T-helper 1 cell treated with Interleukin-12 subunit alpha and Interleukin-12 subunit beta and Interleukin-4 antibody, amounts not matched to agents 30 μg/mL and 1 μg/mL, for 36 hours (primary cell): ENCODE measurements around the gene HSBP1.

ENCODE experiments used
- H3K27ac Mint-ChIP-seq: one replicate; pipeline ENCODE4 v1.8.0; 2021; ENCODE audit warnings: mild to moderate bottlenecking, mixed read lengths
- H3K27me3 Mint-ChIP-seq: one replicate; pipeline ENCODE4 v1.8.0; 2021; ENCODE audit warnings: low read depth, mixed read lengths
- H3K36me3 Mint-ChIP-seq: one replicate; pipeline ENCODE4 v1.8.0; 2021; ENCODE audit warnings: low read depth, mixed read lengths
- H3K4me1 Mint-ChIP-seq: one replicate; pipeline ENCODE4 v1.8.0; 2021; ENCODE audit warnings: low read depth, mixed read lengths
- H3K4me3 Mint-ChIP-seq: one replicate; pipeline ENCODE4 v1.8.0; 2021; ENCODE audit warnings: mild to moderate bottlenecking, moderate library complexity, mixed read lengths
- H3K9me3 Mint-ChIP-seq: one replicate; pipeline ENCODE4 v1.8.0; 2021; ENCODE audit warnings: mixed read lengths

HSBP1 gene

DNA sequence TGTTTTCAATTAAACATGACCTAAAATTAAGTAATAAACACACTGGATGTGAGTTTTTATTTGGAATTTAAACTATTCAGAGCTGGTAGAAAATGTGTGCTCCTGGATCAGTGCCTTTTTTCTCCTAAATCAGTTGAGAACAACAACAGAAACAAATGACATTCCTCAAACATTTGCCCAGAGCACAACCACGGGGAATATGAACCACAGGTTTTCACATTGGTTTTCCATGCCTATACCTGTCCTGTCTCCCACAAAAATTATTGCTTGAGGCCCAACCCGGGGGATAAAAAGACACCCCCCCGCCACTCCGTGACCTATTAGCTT, 6.8 kb downstream of the HSBP1 start:
- Mint-ChIP-seq H3K4me3 (no peak overlapping the region), H3K4me1 (no peaks in the 10 kb centered on the region), H3K9me3 (no peaks in the 10 kb centered on the region), H3K27me3 (no peaks in the 10 kb centered on the region), H3K36me3 (peaks cover 8% of the 10 kb centered on the region), H3K27ac (no peak overlapping the region)

DNA sequence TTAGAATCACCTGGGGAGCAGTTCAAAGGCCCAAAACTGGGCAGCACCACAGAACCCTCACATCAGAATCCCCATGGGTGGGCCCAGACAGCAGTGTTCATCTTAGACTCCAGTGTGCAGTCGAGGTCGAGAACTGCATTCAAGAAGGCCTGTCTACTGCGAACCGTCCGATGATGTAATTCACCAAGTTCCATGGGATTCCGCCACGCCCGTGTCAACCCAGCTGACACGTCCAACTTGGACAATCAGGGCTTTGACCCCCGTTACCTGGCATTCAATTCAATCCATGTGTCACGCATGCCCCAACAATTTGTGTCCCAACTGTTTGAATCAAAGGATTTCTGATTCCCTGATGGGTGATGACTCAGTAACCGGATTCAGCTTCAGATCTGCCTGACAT, 9.2 kb downstream of the HSBP1 start:
- Mint-ChIP-seq H3K36me3 (peaks cover 1% of the 10 kb centered on the region), H3K4me1 (no peaks in the 10 kb centered on the region), H3K27ac (no peak overlapping the region), H3K9me3 (no peaks in the 10 kb centered on the region), H3K27me3 (no peaks in the 10 kb centered on the region), H3K4me3 (no peak overlapping the region)

DNA sequence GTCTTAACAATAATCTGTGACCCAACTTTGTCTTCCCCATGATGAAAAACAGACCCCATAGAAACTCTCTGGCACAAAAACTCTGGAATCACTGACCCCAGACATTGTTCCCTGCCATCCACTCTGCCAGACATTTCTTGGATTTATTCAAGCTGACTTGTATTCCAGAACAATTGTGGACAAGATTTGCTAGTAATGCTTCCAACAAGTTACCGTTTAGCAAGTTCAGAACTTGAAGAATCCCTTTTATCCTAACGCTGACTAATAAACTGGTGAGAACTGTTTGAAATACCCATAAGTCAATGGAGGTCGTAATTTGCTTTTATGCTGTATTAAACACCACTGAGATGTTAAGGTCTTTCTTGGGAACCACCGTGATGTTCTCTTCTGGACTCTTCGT, 10.5 kb downstream of the HSBP1 start:
- no peak overlapping the region for H3K4me3 Mint-ChIP-seq
- H3K36me3 Mint-ChIP-seq, result no peaks in the 10 kb centered on the region
- H3K27me3 Mint-ChIP-seq, result peaks cover 5% of the 10 kb centered on the region
- H3K27ac Mint-ChIP-seq, result no peak overlapping the region
- H3K4me1 Mint-ChIP-seq, result no peaks in the 10 kb centered on the region
- H3K9me3 Mint-ChIP-seq, result no peaks in the 10 kb centered on the region

DNA sequence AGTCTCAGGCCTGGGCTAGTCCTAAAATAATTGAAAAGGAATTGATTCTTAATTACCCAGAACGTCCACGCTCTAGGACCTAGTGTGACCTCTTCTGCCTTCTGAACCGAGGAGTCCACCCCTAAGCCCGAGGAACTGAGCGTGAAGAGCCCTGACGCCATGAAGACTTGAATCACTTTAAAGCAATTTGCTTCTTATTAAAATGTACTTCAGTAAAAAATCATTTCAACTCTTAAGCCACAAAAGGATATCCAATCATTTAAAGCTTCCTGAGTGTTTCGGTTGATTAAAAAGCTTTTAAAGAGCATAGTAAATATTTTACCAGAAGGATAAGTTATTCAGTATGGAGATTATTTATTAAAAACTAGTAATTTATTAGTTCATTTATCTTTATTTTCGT, 11.6 kb downstream of the HSBP1 start:
- H3K4me1 Mint-ChIP-seq, result no peaks in the 10 kb centered on the region
- H3K27ac Mint-ChIP-seq, result no peak overlapping the region
- H3K4me3 Mint-ChIP-seq, result no peak overlapping the region
- H3K36me3 Mint-ChIP-seq, result no peaks in the 10 kb centered on the region
- no peaks in the 10 kb centered on the region for H3K9me3 Mint-ChIP-seq
- peaks cover 5% of the 10 kb centered on the region for H3K27me3 Mint-ChIP-seq

DNA sequence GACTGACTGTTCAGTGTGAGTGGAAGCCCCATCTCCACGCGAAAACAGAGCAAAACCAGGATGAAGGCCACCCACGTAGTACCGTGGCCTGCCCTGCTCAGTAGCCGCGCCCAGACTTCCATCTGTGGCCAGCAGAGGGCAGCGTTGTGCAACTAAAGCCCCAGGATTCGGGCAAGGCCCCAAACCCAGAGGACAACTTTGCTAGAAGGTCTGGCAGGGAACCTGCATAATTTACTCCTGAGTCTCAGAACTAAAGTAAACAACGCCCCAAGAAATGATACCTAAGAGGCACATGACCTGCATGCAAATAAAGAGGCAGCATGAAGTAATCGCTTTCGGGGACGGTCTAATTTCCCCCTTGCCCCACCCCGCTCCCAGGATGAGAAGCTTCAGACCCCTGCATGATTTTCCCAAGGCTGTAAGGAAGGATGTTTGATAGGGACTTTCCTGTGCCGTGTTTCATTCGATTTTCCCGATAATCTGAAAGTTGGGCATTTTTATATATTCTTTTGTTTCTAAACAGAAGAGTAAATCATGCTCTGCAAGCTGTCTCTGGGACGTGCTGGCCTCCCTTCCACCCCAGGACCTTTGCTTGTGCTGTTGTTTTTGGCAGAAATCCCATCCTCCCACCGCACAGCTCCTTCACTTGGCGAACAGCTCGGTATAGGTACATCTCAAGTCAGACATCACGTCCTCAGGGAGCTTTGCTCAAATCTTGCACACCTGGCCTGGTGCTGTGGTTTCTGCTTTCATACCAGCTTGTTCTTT, 18.6 kb downstream of the HSBP1 start:
- no peaks in the 10 kb centered on the region for H3K9me3 Mint-ChIP-seq
- H3K27ac Mint-ChIP-seq, result no peak overlapping the region
- peaks cover 5% of the 10 kb centered on the region for H3K27me3 Mint-ChIP-seq
- H3K4me1 Mint-ChIP-seq, result peaks cover 5% of the 10 kb centered on the region
- H3K36me3 Mint-ChIP-seq, result no peaks in the 10 kb centered on the region
- no peak overlapping the region for H3K4me3 Mint-ChIP-seq

DNA sequence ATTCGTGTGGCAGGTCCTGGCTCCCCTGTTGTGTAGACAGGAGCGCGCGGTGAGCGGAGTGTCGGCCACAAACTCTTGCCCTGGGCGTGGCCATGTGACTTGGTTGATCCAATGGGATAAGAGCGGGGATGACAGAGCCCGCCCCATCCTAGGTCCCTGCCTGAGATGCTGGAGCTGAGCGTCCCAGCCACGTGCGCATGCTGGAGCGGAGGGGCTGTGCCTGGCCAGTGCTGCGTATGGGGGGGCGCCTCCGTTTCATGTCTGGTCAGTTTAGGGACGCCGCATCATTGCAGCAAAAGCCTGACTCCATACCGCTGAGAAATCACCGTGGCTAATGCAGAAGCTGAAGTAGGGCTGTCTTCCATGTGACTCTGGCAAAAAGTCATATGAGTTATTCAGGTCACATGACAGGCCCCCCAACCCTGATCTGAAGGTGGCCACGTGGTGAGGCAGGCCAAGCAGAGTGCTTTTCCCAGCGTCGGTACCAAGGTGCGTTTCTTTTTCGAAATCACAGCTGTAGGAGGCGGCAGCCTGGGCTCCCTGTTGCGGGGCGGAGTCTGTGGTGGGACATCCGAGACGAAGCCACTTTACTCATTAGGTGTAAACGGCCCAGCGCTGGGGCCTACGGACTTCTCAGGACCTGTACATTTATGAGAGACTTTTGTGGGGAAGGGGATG, 22.5 kb downstream of the HSBP1 start:
- Mint-ChIP-seq H3K4me3 (no peak overlapping the region), H3K4me1 (peaks cover 12% of the 10 kb centered on the region), H3K27ac (no peak overlapping the region), H3K36me3 (no peaks in the 10 kb centered on the region), H3K27me3 (peaks cover 5% of the 10 kb centered on the region), H3K9me3 (no peaks in the 10 kb centered on the region)

DNA sequence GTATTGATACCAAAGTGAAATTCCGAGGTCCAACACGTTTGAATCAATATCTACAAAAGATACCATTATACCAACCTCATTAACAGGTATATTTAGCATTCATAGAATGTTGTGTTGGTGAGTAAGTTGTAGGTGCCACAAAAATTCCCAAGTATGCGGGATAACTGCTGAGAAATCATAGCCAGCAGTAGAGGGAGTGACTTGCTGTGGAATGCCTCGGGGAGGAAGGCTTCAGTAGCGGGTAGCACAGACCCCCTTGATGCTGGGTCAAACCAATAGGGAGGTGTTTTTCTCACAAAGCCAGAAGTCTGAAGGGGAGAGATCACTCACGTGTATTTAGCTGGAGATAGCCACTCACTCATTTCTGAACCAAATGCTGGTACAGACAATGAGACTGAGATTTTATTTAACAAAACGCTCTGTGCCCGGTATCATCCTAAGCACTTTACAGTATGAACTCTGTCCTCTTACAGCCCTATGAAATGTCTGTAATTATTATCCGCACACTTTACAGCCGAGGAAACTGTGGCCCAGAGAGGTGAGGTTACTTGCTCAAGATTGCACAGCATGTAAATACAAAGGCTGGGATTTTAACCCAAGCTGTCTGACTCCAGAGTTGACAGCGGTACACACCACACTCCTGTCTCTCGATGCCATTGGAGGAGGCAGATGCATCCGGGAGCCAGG, 23.1 kb downstream of the HSBP1 start:
- Mint-ChIP-seq H3K27me3 (peaks cover 5% of the 10 kb centered on the region), H3K36me3 (no peaks in the 10 kb centered on the region), H3K4me3 (no peak overlapping the region), H3K4me1 (peaks cover 15% of the 10 kb centered on the region), H3K27ac (no peak overlapping the region), H3K9me3 (no peaks in the 10 kb centered on the region)

DNA sequence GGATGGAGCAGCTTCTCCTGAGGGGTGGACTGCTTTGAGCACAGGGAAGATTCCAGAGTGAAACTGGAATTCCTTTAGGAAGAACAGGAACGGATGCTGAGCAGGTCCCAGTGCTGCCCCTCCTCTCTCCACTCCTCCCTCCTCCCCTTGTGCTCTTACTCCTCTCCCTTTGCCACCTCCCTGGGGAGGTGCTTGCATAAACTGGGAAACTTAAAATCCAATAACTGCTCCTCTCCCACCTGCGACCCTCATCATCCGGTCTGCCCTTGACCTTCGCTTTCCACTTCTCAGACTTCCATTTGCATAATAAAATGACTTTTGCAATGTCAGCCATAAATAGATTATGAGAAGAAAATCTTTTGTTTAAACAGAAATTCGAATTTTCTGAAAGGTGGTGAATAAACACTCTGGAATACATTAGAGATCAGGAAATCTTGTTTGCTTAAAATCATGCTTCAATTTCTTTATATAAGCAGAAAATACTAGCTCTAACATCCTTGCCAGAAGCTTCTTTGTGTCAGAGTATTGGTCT, 23.7 kb downstream of the HSBP1 start:
- no peaks in the 10 kb centered on the region for H3K9me3 Mint-ChIP-seq
- no peak overlapping the region for H3K4me3 Mint-ChIP-seq
- H3K27me3 Mint-ChIP-seq, result peaks cover 9% of the 10 kb centered on the region
- no peak overlapping the region for H3K27ac Mint-ChIP-seq
- no peaks in the 10 kb centered on the region for H3K36me3 Mint-ChIP-seq
- H3K4me1 Mint-ChIP-seq, result peaks cover 17% of the 10 kb centered on the region

DNA sequence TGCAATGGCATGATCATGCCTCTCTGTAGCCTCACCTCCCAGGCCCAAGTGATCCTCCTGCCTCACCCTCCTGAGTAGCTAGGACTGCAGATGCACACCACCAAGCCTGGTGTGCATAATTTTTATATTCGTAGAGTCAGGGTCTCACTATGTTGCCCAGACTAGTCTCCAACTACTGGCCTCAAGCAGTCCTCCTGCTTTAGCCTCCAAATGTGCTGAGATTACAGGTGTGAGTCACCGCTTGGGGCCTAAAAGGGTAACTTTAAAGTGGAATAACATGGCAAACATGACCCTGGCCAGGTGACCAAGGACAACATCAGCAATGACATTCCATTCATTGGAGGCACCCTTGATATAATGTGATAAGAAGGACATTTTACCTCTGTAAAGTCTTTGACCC, 26.1 kb downstream of the HSBP1 start:
- Mint-ChIP-seq H3K36me3 (no peaks in the 10 kb centered on the region), H3K4me3 (no peak overlapping the region), H3K27ac (no peak overlapping the region), H3K4me1 (peaks cover 17% of the 10 kb centered on the region), H3K9me3 (no peaks in the 10 kb centered on the region), H3K27me3 (peaks cover 24% of the 10 kb centered on the region)

DNA sequence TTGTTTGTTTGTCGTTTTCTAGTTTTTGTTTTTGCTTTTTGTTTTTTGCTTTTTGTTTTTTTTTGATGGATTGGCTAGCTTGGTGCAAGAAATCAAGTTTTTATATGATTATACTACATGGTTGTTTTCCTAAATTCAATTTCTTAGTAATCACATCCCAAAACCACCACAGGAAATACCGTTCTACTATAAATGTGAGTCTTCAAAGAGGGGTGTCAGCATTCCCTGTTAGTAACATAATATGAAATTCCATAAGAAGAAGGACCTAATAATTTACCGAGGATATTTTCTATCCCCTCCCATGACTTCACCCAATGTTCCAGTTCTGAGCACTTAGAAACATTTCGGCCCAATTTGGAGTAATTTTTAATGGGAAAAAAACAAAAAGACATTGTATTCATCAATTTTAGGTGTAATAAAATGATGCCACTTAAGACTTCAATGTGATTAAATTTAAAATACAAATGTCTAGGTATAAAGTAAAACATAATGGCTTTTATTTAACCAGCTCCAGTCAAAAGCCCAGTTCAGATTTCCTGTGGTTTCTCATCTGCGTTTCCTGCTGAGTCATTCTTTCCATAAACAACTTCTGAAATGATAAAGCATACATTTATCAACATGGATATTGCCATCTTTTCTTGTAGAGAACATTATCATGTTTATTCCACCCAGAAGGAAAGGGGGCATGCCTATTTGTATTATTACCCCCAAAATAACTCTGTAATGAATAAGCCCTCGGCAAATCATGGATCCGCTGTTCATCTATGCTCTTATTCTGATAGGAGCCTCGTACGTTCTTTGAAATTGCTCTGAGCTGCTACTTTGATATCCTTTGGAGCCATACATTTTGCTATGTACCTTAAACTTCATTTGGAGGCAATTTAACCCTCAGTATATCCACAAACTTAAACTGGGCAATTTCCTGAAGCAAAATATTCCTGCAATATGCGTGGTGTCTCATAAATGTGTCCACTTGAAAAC, 28.1 kb downstream of the HSBP1 start:
- Mint-ChIP-seq H3K27me3 (peaks cover 37% of the 10 kb centered on the region), H3K4me1 (peaks cover 17% of the 10 kb centered on the region), H3K36me3 (no peaks in the 10 kb centered on the region), H3K9me3 (no peaks in the 10 kb centered on the region), H3K4me3 (no peak overlapping the region), H3K27ac (no peak overlapping the region)

DNA sequence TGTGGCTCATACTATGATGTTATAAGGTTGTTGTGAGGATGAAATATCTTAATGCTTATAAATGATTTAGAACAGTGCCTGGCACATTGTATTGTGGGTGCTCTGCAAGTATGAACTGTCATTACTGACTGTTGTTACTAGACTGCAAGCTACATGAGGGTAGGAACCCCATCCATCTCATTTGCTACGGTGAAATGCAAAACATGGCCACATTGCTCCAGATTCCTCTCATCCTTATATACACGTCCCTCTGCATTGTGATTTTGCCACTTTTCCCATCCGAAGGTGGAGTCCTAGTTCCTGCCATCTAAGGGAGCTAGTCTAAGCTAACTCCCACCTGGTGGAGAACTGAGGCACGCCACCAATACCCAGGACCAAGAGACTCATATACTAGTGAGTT, 29.8 kb downstream of the HSBP1 start:
- Mint-ChIP-seq H3K4me3 (no peak overlapping the region), H3K36me3 (no peaks in the 10 kb centered on the region), H3K27ac (no peak overlapping the region), H3K27me3 (peaks cover 44% of the 10 kb centered on the region), H3K4me1 (peaks cover 17% of the 10 kb centered on the region), H3K9me3 (no peaks in the 10 kb centered on the region)

DNA sequence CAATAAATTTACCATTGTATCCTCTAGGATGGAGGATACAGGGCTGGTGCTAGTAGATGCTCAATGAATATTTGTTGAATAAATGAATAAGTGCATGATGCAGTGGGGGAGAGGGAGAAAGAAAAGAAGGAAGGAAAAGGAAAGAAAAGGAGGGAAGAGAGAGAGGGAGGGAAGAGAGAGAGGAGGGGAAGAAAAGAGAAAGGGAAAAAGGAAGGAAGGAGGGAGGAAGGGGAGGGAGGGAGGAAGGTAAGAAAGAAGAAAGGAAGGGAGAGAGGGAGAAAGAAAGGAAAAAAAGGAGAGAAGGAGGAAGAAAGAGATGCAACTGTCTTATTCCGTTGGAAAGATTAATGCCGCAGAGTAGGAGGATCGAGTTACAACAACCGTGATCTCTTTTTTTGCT, 30.4 kb downstream of the HSBP1 start:
- Mint-ChIP-seq H3K27ac (no peak overlapping the region), H3K4me1 (peaks cover 16% of the 10 kb centered on the region), H3K36me3 (no peaks in the 10 kb centered on the region), H3K27me3 (peaks cover 44% of the 10 kb centered on the region), H3K9me3 (no peaks in the 10 kb centered on the region), H3K4me3 (no peak overlapping the region)

DNA sequence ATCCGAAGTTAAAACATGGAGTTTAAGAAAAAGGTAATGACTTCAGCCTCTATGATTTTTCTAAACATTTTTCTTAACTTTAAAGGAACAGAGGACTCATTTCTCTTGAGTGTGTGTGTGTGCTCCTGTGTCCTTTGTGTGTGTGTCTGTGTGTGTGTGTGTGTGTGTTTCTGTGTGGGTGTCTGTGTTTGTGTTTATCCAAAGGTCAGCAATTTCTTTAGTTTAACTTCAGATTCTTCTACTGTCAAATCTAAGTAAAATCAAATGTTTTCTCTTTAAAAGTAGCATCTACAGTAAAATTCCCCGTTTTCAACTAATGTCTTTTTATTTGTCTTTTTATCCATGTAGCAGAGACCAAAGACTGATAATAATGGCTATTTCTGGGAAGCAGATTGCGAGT, 31.8 kb downstream of the HSBP1 start:
- Mint-ChIP-seq H3K9me3 (no peaks in the 10 kb centered on the region), H3K27ac (no peak overlapping the region), H3K27me3 (peaks cover 44% of the 10 kb centered on the region), H3K36me3 (no peaks in the 10 kb centered on the region), H3K4me1 (peaks cover 16% of the 10 kb centered on the region), H3K4me3 (no peak overlapping the region)

DNA sequence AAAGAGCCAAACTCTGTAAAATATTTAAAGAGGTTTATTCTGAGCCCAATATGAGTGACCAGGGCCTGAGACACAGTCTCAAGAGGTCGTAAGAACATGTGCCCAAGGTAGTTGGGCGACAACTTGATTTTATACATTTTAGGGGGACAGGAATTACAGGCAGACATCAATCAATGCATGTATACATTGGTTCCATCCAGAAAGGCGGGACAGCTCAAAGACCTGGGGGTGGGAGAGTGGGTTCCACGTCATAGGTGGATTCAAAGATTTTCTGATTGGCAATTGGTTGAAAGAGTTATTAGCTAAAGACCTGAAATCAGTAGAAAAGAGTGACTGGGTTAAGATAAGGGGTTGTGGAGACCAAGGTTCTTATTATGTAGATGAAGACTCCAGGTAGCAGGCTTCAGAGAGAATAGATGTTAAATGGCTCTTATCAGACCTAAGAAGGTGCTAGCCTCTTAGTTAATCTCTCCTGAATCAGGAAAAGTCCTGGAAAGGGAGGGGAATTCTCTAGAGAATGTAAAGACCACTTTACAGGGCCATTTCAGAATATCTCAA, 32.4 kb downstream of the HSBP1 start:
- peaks cover 44% of the 10 kb centered on the region for H3K27me3 Mint-ChIP-seq
- no peaks in the 10 kb centered on the region for H3K9me3 Mint-ChIP-seq
- H3K36me3 Mint-ChIP-seq, result no peaks in the 10 kb centered on the region
- H3K27ac Mint-ChIP-seq, result no peak overlapping the region
- no peak overlapping the region for H3K4me3 Mint-ChIP-seq
- H3K4me1 Mint-ChIP-seq, result peaks cover 11% of the 10 kb centered on the region
